Measurements from ENCODE around the gene SMIM30.
"Not testable (repeated sequence)": the region's sequence is repeated elsewhere in the genome, so short reads cannot be mapped to it uniquely, and the experiment has no call there.

SMIM30 gene, protein sequence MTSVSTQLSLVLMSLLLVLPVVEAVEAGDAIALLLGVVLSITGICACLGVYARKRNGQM

GRCh38 chr7:113118074-113118959 lies at the start of gene SMIM30:
Gene SMIM30, minus strand, starts transcription at chr7:113118554. Its CDS starts 976 bp downstream, at chr7:113117578.
- peak; percentile 80 to 84 for DNase-seq (ENCODE audit: low read depth in 2 of 2)

DNA sequence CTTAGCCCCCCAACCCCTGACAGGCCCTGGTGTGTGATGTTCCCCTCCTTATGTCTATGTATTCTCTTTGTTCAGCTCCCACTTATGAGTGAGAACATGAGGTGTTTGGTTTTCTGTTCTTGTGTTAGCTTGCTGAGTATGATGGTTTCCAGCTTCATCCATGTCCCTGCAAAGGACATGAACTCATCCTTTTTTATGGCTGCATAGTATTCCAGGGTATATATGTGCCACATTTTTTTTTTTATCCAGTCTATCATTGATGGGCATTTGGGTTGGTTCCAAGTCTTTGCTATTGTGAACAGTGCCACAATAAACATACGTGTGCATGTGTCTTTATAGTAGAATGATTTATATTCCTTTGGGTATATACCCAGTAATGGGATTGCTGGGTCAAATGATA lies 47.8 kb upstream of the SMIM30 start:
- DNase-seq (ENCODE audit: low read depth in 2 of 2) = not testable (repeated sequence)

DNA sequence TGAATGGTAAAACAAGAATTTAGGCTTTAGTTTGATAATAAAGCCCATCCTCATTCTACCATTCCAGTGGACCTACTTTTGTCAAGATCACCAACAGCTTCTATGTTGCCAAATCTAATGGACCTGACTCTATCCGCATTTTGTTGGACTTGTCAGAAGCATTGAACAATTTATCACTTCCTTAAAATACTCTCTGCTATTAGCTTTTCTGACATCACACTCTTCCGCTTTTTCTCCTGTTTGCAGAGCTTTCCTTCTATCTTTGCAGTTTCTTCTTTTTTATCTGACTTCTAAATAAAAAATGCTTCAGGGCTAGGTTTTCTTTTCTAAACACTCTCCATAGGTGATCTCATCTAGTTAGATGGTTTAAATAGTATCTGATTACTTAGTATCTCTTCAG lies 42.7 kb upstream of the SMIM30 start:
- no peak for DNase-seq (ENCODE audit: low read depth in 2 of 2)

DNA sequence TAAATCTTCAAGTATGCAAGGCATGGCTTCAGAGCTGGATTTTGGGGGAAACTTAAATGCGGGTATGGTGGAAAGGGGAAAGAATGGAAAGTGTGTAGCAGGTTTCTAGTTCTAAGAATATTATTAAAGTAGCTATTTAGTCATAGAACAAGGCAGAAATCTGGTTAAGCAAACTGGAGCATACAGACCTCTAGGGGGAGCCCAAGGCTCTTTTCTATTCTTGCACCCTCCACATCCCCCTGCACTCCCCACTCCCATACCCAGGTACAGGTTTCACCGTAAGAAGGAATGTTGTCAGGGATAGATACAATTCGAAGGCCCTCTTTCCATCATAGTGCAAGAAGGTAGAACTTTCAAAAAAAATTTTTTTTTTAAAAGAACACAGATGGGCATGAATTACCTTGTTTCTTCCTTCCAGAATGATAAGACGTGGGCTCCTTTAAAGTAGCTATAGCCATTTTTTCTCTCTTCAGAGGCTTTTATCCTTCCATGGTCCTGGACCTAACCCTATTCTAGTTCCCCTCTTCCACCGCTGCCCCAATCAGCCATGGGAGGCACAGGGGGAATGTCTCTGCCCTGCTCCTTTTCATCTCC lies 41.5 kb upstream of the SMIM30 start:
- no peak for DNase-seq (ENCODE audit: low read depth in 2 of 2)

- DNase-seq (ENCODE audit: low read depth in 2 of 2) = no peak
Observed at GRCh38 chr7:113158756-113159155, 40.4 kb upstream of the SMIM30 start.

GRCh38 chr7:113154117-113154516 lies 35.8 kb upstream of the SMIM30 start:
- DNase-seq (ENCODE audit: low read depth in 2 of 2) = no peak

DNA sequence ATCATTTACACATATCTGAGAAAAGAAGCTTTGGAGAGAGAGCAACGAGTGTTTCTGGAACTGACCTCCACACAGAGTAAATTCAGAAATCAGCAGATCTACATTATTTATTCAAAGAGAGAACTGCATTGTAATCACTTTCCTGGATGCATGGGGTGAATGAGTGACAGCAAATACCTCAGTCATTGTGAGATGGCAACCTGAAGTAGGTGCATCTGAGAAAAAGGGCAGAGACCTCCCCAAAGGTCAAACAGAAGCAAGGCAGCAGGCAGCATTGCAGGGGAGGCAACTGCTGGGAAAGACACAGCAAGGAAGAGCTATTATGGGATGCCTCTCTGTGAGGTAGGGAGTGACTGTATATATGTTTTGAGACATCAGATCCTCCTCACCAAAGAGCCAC lies 26.5 kb upstream of the SMIM30 start:
- DNase-seq (ENCODE audit: low read depth in 2 of 2) = no peak

- DNase-seq (ENCODE audit: low read depth in 2 of 2) = no peak
Observed at GRCh38 chr7:113143486-113144257, 25.3 kb upstream of the SMIM30 start.

GRCh38 chr7:113142385-113143119 lies 24.2 kb upstream of the SMIM30 start:
- no peak for DNase-seq (ENCODE audit: low read depth in 2 of 2)

GRCh38 chr7:113141803-113142202 lies 23.4 kb upstream of the SMIM30 start:
- DNase-seq (ENCODE audit: low read depth in 2 of 2) = no peak

GRCh38 chr7:113140956-113141355 lies 22.6 kb upstream of the SMIM30 start:
- DNase-seq (ENCODE audit: low read depth in 2 of 2) = no peak

DNA sequence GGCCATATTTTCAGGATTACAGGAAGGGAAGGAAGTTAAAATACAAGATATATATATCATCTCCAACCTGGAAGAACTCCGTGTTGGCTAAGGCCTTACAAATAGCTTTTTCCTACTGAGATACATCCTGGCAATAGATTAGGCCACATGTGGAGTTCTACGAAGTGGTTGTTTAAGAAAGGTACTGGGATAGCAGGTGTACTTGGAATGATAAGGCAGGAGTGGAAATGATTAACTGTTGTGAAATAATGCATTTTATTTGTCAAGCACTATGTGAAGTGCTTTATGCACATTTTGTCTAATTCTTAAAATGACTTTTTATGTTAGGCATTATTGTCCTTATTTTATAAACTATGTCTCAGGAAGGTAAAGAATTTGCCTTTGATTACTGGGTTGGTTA lies 18.9 kb upstream of the SMIM30 start:
- no peak for DNase-seq (ENCODE audit: low read depth in 2 of 2)

DNA sequence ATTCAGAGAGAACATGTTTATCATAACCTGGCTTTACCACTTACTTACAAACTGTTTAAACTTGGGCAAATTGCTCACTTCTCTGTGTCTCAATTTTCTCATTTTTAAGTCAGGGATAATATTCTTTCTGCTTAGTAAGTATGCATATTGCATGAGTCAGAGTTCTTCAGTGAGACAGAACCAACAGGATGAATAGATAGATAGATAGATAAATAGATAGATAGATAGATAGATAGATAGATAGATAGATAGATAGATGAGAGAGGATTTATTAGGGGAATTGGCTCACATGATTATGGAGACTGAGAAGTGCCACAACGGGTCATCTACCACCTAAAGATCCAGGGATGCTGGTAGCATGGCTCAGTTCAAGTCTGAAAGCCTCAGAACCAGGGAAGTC lies 15.7 kb upstream of the SMIM30 start:
- no peak for DNase-seq (ENCODE audit: low read depth in 2 of 2)

DNA sequence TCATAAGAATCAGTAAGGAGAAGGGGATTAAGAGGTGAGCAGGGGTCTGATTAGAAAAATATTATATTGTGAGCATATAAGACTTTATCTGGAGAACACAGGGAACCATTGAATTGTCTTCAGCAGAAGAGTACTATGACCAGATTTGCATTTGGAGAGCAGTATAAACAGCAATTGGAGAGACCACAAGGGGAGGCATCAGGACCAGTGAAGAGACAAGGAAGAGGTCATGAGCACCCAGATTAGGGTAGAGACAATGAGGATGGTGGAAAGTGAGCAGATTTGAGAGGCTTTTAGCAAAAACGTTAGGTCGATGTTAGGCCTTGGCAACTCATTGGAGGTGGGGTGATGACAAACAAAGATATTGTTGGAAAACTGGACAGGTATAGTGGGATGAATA lies 13.0 kb upstream of the SMIM30 start:
- DNase-seq (ENCODE audit: low read depth in 2 of 2) = no peak

DNA sequence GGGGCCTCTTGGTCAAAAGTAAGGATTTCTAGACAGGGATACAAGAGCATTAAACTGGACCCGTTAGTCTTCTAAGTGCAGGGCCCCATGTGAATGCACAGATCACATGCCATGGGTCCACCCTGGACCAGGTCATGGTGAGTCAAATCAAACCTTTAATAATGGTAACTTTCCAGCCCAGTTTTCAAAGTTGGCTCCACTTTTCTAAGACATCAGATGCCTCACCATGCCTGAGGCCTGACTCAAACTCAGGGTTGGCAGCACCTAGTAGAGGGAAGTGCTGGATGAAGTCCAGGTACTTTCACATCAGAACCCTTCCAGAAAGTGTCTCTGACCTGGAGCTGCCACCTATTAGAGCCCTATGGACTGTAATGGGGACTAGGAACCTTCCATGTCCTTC lies 9.7 kb upstream of the SMIM30 start:
- DNase-seq (ENCODE audit: low read depth in 2 of 2) = no peak

DNA sequence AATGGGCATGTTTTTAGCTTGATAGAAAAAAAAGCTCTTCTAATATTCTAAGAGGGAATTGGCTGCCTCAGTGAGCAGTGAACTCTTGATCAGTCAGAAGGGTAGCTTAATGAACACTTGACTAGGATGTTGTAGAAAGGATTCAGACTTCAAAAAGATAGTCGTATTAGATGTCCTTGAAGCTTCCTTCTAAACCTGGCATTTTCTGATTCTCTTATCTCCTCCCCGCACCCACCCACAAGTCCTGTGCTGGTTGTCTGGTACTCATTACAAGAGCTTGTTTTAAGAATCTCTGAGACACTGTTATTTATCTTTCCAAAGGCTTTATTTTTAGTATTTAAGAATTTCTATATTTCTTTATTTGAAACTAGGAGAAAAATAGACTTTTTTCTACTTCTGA lies 7.4 kb upstream of the SMIM30 start:
- no peak for DNase-seq (ENCODE audit: low read depth in 2 of 2)

- DNase-seq (ENCODE audit: low read depth in 2 of 2) = no peak
Observed at GRCh38 chr7:113122744-113123143, 4.4 kb upstream of the SMIM30 start.

DNA sequence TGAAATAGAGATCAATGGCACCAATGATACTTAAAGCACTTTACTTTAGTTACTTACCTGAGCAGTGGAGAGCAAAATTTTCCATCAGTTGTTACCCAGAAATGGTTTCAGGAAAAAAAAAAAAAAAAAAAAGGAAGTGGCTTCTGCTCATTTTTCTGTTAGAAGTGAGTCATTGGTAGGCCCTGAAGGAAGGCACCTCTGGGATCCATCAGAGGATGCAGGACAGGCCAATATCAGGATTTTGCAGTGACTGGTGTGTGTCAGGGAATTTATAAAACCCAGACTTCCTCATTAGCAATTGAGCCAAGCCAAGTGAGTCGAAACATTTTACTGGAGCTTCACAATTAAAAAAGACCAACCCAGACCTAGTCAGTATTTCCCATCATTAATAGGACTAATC lies 2.3 kb upstream of the SMIM30 start:
- no peak for DNase-seq (ENCODE audit: low read depth in 2 of 2)

DNA sequence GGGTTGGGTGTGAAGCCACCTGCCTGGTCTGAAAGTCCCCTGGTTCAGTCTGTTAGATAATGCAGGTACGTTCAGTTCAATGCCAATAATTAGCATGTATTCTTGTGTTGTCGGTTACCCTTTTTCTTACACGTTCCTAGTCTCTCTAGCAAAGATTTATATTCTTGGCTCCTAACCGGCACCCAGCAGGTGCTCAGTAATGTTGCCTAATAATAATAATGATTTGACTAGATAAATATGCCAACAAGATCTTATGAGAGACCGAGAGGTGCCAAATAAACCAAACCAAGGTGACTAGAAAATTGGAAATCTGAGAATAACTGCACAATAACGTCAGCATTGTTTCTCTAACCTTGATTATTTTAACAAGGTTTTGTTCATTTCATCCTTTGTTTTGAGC lies 1.1 kb upstream of the SMIM30 start:
- DNase-seq (ENCODE audit: low read depth in 2 of 2) = no peak

DNA sequence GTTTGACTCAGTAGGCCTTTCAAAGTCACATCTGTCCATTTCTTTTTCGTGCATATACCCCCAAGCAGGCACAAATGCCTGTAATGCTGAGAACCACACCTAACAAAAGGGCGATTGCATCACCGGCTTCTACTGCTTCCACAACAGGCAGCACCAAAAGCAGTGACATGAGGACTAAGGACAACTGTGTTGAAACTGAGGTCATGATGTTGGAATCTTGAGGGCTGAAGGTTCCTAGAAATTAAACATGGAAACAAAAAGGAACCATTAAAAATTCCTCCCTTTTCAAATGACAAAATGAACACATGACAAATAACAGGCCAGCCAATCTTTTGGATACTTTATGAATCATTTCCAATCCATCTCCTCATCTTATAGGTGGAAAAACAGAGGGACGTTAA lies 980 bp downstream of the SMIM30 start:
- DNase-seq (ENCODE audit: low read depth in 2 of 2) = not testable (repeated sequence)

DNA sequence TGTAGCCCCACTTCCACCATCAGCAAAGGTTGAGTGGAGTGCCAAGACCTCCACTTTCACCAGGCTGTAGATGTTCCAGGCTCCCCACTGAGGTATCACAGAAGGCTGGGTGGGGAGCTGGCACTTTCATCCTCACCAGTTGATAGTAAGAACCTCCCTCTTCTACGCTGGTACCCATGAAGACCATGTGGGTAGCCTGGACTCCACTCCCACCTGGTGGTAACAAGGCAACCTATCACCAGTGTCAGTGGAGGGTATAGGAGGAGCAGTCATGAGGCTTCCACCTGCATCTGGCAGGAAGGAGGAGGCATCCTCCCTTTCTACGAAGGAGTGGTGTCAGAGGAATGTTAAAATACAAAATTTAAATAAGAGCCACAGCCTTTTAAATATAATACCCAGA lies 4.4 kb downstream of the SMIM30 start:
- no peak for DNase-seq (ENCODE audit: low read depth in 2 of 2)

DNA sequence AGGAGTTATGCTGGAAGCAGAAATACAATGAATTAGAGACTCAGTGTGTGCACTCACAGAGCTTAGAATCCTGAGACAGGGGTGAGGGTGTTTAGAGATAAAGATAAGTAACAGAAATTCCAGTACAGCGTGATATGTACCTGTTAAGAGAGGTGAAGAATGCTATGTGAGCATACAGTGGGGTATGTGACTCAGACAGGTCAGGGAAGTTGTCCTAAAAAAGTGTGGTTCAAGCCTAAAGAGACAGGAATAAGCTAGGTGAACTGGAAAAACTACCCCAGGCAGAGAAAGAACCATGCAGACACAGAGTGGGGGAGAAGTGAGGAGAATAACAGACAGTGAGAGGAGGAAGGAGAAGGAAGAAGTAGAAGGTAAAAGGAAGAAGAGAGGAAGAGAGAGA lies 8.6 kb downstream of the SMIM30 start:
- no peak for DNase-seq (ENCODE audit: low read depth in 2 of 2)
